ENCODE results near the gene SAMSN1. TPM values are rescaled to one million over a fixed set of nuclear protein-coding genes. Genes with fewer than 3 reads are reported as not detected.

Gene SAMSN1
- total and polyA plus RNA-seq, 9 of the 15 experiments (the other 6 are each of a cell fraction or from before 2014, with no cell fraction given): 101 to 223 (median 159) TPM

GRCh38 chr21:14479241-14479786 lies 66.8 kb downstream of the SAMSN1 start:
- no TSS peak for BruUV-seq (replicated peaks)
- FAIRE-seq (no peak), ATAC-seq (no peak), DNase-seq (ENCODE audit: extremely low read depth in 1 of 4, low spot score in 3 of 4) (no peak)
- no peaks in the 10 kb centered on the region for H3K9me3 ChIP-seq (replicated peaks; ENCODE audit: control insufficient read depth, insufficient read depth, low read depth, low read length)
- H3K36me3 ChIP-seq (ENCODE audit: control insufficient read depth, insufficient read depth, low read length): peaks cover 4% of the 10 kb centered on the region; the same call in 1 of the 3 replicates
- H3K9ac ChIP-seq (ENCODE audit: insufficient read depth in 1 of 2, low read depth in 2 of 2, low read length in 2 of 2): no peak overlapping the region
- H3K4me2 ChIP-seq (ENCODE audit: insufficient read depth, low read length): no peak overlapping the region
- POLR2A ChIA-PET: interaction anchor here (0.5 kb wide), 1 partner anchor 48 kb away, joined by 3 read pairs; no protein-coding TSS in a partner anchor
- H4K20me1 ChIP-seq (replicated peaks; ENCODE audit: control insufficient read depth, insufficient read depth, low read length): no peaks in the 10 kb centered on the region
- H3K9me1 ChIP-seq (ENCODE audit: control insufficient read depth, insufficient read depth, low read length): no peaks in the 10 kb centered on the region
- H3K27me3 ChIP-seq (ENCODE audit: control insufficient read depth in 2 of 2, insufficient read depth in 2 of 2, low read length in 2 of 2): no peaks in the 10 kb centered on the region
- in situ Hi-C loops (cut with MboI) (no loop called here), intact Hi-C loops (cut with micrococcal nuclease) (no loop called here)
- CTCF ChIA-PET (ENCODE audit: low intra/inter-chr PET ratio): no interaction called here
- no peaks in the 10 kb centered on the region for H3K79me2 ChIP-seq (ENCODE audit: control insufficient read depth, insufficient read depth, low read length)
- H2AFZ ChIP-seq (ENCODE audit: low read depth, low read length): peak overlapping the region; percentile 49
- H3K4me1 ChIP-seq (replicated peaks in 1 of 2; ENCODE audit: control insufficient read depth in 2 of 2, insufficient read depth in 2 of 2, low read length in 2 of 2): peaks cover 0 to 12% of the 10 kb centered on the region in 2 experiments; a peak in 1 of 5 replicates
- H3K4me3 ChIP-seq: no peak overlapping the region
- TF ChIP-seq ZC3H11A (IDR thresholded peaks at IDR 0.05; ENCODE audit: low read depth, low read length) (no peak), POLR2G (IDR thresholded peaks at IDR 0.05; ENCODE audit: low read depth, low read length) (no peak), ESRRA (IDR thresholded peaks at IDR 0.05; ENCODE audit: borderline replicate concordance, low read depth) (0 out of 2 replicates have a peak, but pooled peaks have one; percentile 19)
- H3K27ac ChIP-seq (ENCODE audit: extremely low read depth, low read depth, low read length): no peak overlapping the region
- 100% methylated on average over 1 of the region's 1 CpG for WGBS (ENCODE audit: insufficient coverage, low coverage, missing lambda C conversion rate)

- Histone ChIP-seq H3K4me3 (no peak overlapping the region), H3K79me2 (ENCODE audit: control insufficient read depth, insufficient read depth, low read length) (no peaks in the 10 kb centered on the region), H3K27ac (ENCODE audit: extremely low read depth, low read depth, low read length) (no peak overlapping the region), H3K4me1 (replicated peaks in 1 of 2; ENCODE audit: control insufficient read depth in 2 of 2, insufficient read depth in 2 of 2, low read length in 2 of 2) (peaks cover 0 to 12% of the 10 kb centered on the region in 2 experiments; a peak in 1 of 5 replicates), H3K9me3 (replicated peaks; ENCODE audit: control insufficient read depth, insufficient read depth, low read depth, low read length) (no peaks in the 10 kb centered on the region), H3K4me2 (ENCODE audit: insufficient read depth, low read length) (no peak overlapping the region), H3K9ac (ENCODE audit: insufficient read depth in 1 of 2, low read depth in 2 of 2, low read length in 2 of 2) (no peak overlapping the region), H3K9me1 (ENCODE audit: control insufficient read depth, insufficient read depth, low read length) (no peaks in the 10 kb centered on the region), H4K20me1 (replicated peaks; ENCODE audit: control insufficient read depth, insufficient read depth, low read length) (no peaks in the 10 kb centered on the region), H3K36me3 (ENCODE audit: control insufficient read depth, insufficient read depth, low read length) (no peaks in the 10 kb centered on the region), H3K27me3 (ENCODE audit: control insufficient read depth in 2 of 2, insufficient read depth in 2 of 2, low read length in 2 of 2) (no peaks in the 10 kb centered on the region), H2AFZ (ENCODE audit: low read depth, low read length) (peak overlapping the region; percentile 57; the same call in 1 of the 2 replicates)
- POLR2A ChIA-PET: interaction anchor here (1.4 to 2.0 kb wide), 2 partner anchors 9 to 24 kb away, joined by 4 to 7 read pairs; no protein-coding TSS in a partner anchor
- CTCF ChIA-PET (ENCODE audit: low intra/inter-chr PET ratio): no interaction called here
- in situ Hi-C loops (cut with MboI) (no loop called here), intact Hi-C loops (cut with micrococcal nuclease) (no loop called here)
- no peak for ATAC-seq
- no peak for FAIRE-seq
- no TSS peak for BruUV-seq (replicated peaks)
- 46% methylated on average over 1 of the region's 1 CpG for WGBS (ENCODE audit: insufficient coverage, low coverage, missing lambda C conversion rate)
- no peak for DNase-seq (ENCODE audit: extremely low read depth in 1 of 4, low spot score in 3 of 4)
- no peak for TF ChIP-seq PHB2 (IDR thresholded peaks at IDR 0.05; ENCODE audit: low read depth)
- no peak for TF ChIP-seq FOXA1 (IDR thresholded peaks at IDR 0.05; ENCODE audit: borderline replicate concordance)
- TF ChIP-seq ZNF695 (CRISPR knock-in tag; IDR thresholded peaks at IDR 0.05): no peak
- no peak for TF ChIP-seq FOXJ2 (tag; IDR thresholded peaks at IDR 0.05)
- no peak for TF ChIP-seq NFRKB (IDR thresholded peaks at IDR 0.05; ENCODE audit: low read depth)
- no peak for TF ChIP-seq TFAP4 (CRISPR knock-in tag; IDR thresholded peaks at IDR 0.05; ENCODE audit: borderline replicate concordance)
- TF ChIP-seq ZKSCAN3 (CRISPR knock-in tag; IDR thresholded peaks at IDR 0.05): no peak
- no peak for TF ChIP-seq TOE1 (IDR thresholded peaks at IDR 0.05; ENCODE audit: borderline replicate concordance)
- TF ChIP-seq TOE1 (CRISPR knock-in tag; IDR thresholded peaks at IDR 0.05; ENCODE audit: borderline replicate concordance, low read depth): no peak
- TF ChIP-seq MAFF (IDR thresholded peaks at IDR 0.05; ENCODE audit: low read length): no peak
- no peak for TF ChIP-seq ZNF121 (CRISPR knock-in tag; conservative IDR thresholded peaks at IDR 0.05)
- TF ChIP-seq HMGXB4 (CRISPR knock-in tag; IDR thresholded peaks at IDR 0.05): no peak
Observed at GRCh38 chr21:14477841-14478240, 68.3 kb downstream of the SAMSN1 start.

Measured in K562 (cell line).